Measurements from ENCODE around the gene C5orf58.

The C5orf58 gene

GRCh38 chr5:170206216-170206615 is 26.6 kb upstream of the C5orf58 start:
- Histone ChIP-seq H3K4me3 (ENCODE audit: low read depth, low read length) (no peak overlapping the region), H3K27me3 (ENCODE audit: control insufficient read depth, insufficient read depth, low read length) (no peaks in the 10 kb centered on the region), H3K9ac (ENCODE audit: low read depth, low read length) (no peak overlapping the region), H3K36me3 (ENCODE audit: control insufficient read depth, insufficient read depth, low read length) (no peaks in the 10 kb centered on the region), H3K9me3 (ENCODE audit: control insufficient read depth, insufficient read depth, low read length) (no peaks in the 10 kb centered on the region), H3K4me1 (ENCODE audit: control insufficient read depth, insufficient read depth, low read length) (no peaks in the 10 kb centered on the region)

DNA sequence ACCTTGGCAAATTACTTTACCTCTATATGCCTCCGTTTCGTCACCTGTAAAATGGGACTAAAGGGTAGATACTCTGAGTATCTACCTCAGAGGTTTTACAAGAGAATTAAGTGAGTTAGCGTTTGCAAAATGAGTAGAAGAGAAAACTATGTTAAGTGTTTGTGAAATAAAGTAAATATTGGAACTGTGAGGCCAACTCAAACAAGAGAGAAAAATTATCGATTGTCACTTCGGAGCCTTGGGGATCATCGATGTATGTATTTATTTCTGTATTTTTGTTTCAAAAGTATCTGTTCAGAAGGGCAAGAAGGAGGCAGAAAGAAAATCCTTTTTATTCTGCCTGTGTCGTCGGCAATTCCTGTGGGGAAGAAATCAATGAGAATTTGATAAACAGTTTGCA is 25.8 kb upstream of the C5orf58 start:
- no peaks in the 10 kb centered on the region for H3K9me3 ChIP-seq (ENCODE audit: control insufficient read depth, insufficient read depth, low read length)
- no peaks in the 10 kb centered on the region for H3K36me3 ChIP-seq (ENCODE audit: control insufficient read depth, insufficient read depth, low read length)
- no peak overlapping the region for H3K9ac ChIP-seq (ENCODE audit: low read depth, low read length)
- H3K4me3 ChIP-seq (ENCODE audit: low read depth, low read length) = no peak overlapping the region
- H3K27me3 ChIP-seq (ENCODE audit: control insufficient read depth, insufficient read depth, low read length) = no peaks in the 10 kb centered on the region
- no peaks in the 10 kb centered on the region for H3K4me1 ChIP-seq (ENCODE audit: control insufficient read depth, insufficient read depth, low read length)

GRCh38 chr5:170211575-170212334 is 21.0 kb upstream of the C5orf58 start:
- Histone ChIP-seq H3K4me1 (ENCODE audit: control insufficient read depth, insufficient read depth, low read length) (no peaks in the 10 kb centered on the region), H3K9ac (ENCODE audit: low read depth, low read length) (no peak overlapping the region), H3K4me3 (ENCODE audit: low read depth, low read length) (no peak overlapping the region), H3K36me3 (ENCODE audit: control insufficient read depth, insufficient read depth, low read length) (no peaks in the 10 kb centered on the region), H3K9me3 (ENCODE audit: control insufficient read depth, insufficient read depth, low read length) (no peaks in the 10 kb centered on the region), H3K27me3 (ENCODE audit: control insufficient read depth, insufficient read depth, low read length) (no peaks in the 10 kb centered on the region)

DNA sequence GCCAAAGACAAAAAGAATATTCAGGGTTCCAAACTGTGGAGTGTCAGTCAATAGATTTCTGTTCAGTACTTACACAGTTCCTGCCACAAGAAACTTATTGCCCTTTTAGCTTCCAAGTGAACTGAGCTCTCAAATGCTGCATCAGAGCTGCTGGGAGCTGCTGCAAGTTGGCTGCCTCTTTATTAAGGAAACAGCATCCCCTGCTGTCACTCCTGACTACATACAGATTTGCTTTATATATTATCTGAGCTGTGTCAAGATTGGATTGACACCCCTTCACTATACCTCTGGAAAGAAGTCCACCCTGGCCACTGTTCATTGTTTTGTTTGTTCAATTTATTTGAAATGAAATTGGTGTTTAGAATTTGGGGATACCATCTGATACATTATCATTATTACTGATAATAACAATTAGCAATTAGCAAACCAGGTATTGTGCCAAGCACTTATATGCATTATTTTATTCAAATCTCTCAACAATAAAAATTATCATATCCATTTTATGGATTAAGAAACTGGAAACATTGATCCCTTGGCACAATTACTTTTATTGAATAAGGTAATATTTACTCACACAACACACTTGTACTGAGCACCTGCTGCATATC is 16.4 kb upstream of the C5orf58 start:
- Histone ChIP-seq H3K36me3 (ENCODE audit: control insufficient read depth, insufficient read depth, low read length) (no peaks in the 10 kb centered on the region), H3K4me1 (ENCODE audit: control insufficient read depth, insufficient read depth, low read length) (no peaks in the 10 kb centered on the region), H3K27me3 (ENCODE audit: control insufficient read depth, insufficient read depth, low read length) (peaks cover 7% of the 10 kb centered on the region), H3K9me3 (ENCODE audit: control insufficient read depth, insufficient read depth, low read length) (no peaks in the 10 kb centered on the region), H3K4me3 (ENCODE audit: low read depth, low read length) (no peak overlapping the region), H3K9ac (ENCODE audit: low read depth, low read length) (no peak overlapping the region)

DNA sequence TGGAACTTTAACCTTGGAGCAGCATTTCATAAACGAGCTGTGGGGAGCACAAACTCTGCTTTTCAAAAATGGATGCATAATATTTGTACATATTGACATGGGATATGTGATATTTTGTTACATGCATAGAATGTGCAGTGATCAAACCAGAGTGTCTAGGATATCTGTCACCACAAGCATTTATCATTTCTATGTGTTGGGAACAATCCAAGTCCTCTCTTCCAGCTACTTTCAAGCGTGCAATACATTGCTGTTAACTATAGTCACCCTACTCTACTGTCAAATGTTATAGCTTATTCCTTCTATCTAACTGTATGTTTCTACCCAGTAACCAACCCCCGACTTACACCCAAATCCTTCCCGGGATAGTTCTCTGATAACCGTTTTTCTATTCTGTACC is 15.0 kb upstream of the C5orf58 start:
- H3K9ac ChIP-seq (ENCODE audit: low read depth, low read length) = no peak overlapping the region
- H3K9me3 ChIP-seq (ENCODE audit: control insufficient read depth, insufficient read depth, low read length) = no peaks in the 10 kb centered on the region
- no peaks in the 10 kb centered on the region for H3K4me1 ChIP-seq (ENCODE audit: control insufficient read depth, insufficient read depth, low read length)

DNA sequence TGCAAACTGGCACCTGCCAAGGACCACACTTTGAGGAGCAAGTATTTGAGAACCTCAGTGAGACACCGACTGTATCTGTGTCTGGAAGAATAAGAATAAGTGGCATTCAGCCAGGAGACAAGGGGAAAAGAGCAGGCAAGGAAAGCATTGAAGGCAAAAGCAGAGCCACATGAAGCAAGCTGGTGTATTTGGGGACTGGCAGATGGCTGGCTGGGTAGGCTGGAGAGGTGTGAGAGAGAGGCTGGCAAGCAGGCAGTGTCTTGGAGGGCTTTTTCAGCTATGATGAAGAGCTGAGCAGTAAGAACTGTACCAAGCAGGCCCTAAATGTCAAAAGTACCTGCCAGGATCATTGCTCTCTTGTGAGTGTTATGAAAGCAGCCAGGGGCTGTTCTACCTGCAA is 14.1 kb upstream of the C5orf58 start:
- H3K4me1 ChIP-seq (ENCODE audit: control insufficient read depth, insufficient read depth, low read length) = no peaks in the 10 kb centered on the region

More for the DNA sequence above, 15.0 kb upstream of the C5orf58 start:
- H3K27me3 ChIP-seq (ENCODE audit: control insufficient read depth, insufficient read depth, low read length) = peaks cover 7% of the 10 kb centered on the region
- H3K36me3 ChIP-seq (ENCODE audit: control insufficient read depth, insufficient read depth, low read length) = no peaks in the 10 kb centered on the region
- no peak overlapping the region for H3K4me3 ChIP-seq (ENCODE audit: low read depth, low read length)

DNA sequence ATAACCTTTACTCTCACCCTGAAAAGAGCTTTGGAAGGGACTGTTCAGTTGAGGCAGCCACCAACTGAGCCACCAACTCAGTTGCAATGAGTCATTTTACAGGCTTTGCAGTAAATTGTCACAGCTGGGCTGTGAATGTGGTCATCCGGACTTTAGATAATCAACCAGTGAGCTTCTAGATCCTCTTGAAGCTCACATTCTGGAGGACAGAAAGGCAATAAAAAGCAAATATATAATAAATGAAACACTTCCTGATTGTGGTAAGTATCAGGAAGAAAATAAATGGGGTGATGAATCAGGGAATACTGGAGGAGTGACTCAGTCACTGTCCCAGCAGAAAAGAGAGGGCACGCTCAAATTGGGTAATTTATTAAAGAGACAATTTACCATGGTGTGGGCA is 13.2 kb upstream of the C5orf58 start:
- Histone ChIP-seq H3K4me1 (ENCODE audit: control insufficient read depth, insufficient read depth, low read length) (no peaks in the 10 kb centered on the region), H3K27me3 (ENCODE audit: control insufficient read depth, insufficient read depth, low read length) (peaks cover 7% of the 10 kb centered on the region), H3K36me3 (ENCODE audit: control insufficient read depth, insufficient read depth, low read length) (no peaks in the 10 kb centered on the region), H3K9me3 (ENCODE audit: control insufficient read depth, insufficient read depth, low read length) (no peaks in the 10 kb centered on the region), H3K9ac (ENCODE audit: low read depth, low read length) (no peak overlapping the region), H3K4me3 (ENCODE audit: low read depth, low read length) (no peak overlapping the region)

More for the DNA sequence above, 14.1 kb upstream of the C5orf58 start:
- Histone ChIP-seq H3K36me3 (ENCODE audit: control insufficient read depth, insufficient read depth, low read length) (no peaks in the 10 kb centered on the region), H3K9me3 (ENCODE audit: control insufficient read depth, insufficient read depth, low read length) (no peaks in the 10 kb centered on the region), H3K9ac (ENCODE audit: low read depth, low read length) (no peak overlapping the region), H3K4me3 (ENCODE audit: low read depth, low read length) (no peak overlapping the region), H3K27me3 (ENCODE audit: control insufficient read depth, insufficient read depth, low read length) (peaks cover 7% of the 10 kb centered on the region)

- Histone ChIP-seq H3K36me3 (ENCODE audit: control insufficient read depth, insufficient read depth, low read length) (no peaks in the 10 kb centered on the region), H3K4me1 (ENCODE audit: control insufficient read depth, insufficient read depth, low read length) (no peaks in the 10 kb centered on the region), H3K9me3 (ENCODE audit: control insufficient read depth, insufficient read depth, low read length) (no peaks in the 10 kb centered on the region), H3K27me3 (ENCODE audit: control insufficient read depth, insufficient read depth, low read length) (peaks cover 7% of the 10 kb centered on the region), H3K9ac (ENCODE audit: low read depth, low read length) (no peak overlapping the region), H3K4me3 (ENCODE audit: low read depth, low read length) (no peak overlapping the region)
Observed at GRCh38 chr5:170220191-170220590, 12.6 kb upstream of the C5orf58 start.

DNA sequence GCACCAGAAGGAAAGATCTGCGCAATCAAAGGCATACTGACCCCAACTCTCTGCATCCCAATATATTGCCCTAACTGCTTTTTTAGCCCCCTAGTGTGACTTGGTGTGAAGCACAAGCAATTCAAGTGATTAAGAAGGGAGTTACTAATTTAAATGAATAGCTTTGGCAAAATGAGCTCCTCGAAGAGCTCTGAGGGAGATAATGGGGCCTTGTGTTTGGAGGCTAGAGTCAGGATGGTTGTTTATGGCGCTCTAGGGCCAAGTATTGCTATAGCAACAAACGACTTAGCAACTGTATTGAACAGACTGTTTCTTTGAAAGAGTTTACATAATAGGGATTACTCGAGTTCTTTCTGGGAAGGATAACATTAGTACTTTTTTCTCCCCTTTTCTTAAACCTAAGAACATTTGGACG is 11.5 kb upstream of the C5orf58 start:
- H3K4me1 ChIP-seq (ENCODE audit: control insufficient read depth, insufficient read depth, low read length) = no peaks in the 10 kb centered on the region
- H3K9me3 ChIP-seq (ENCODE audit: control insufficient read depth, insufficient read depth, low read length) = no peaks in the 10 kb centered on the region
- peaks cover 7% of the 10 kb centered on the region for H3K27me3 ChIP-seq (ENCODE audit: control insufficient read depth, insufficient read depth, low read length)
- no peak overlapping the region for H3K4me3 ChIP-seq (ENCODE audit: low read depth, low read length)
- no peaks in the 10 kb centered on the region for H3K36me3 ChIP-seq (ENCODE audit: control insufficient read depth, insufficient read depth, low read length)
- no peak overlapping the region for H3K9ac ChIP-seq (ENCODE audit: low read depth, low read length)

DNA sequence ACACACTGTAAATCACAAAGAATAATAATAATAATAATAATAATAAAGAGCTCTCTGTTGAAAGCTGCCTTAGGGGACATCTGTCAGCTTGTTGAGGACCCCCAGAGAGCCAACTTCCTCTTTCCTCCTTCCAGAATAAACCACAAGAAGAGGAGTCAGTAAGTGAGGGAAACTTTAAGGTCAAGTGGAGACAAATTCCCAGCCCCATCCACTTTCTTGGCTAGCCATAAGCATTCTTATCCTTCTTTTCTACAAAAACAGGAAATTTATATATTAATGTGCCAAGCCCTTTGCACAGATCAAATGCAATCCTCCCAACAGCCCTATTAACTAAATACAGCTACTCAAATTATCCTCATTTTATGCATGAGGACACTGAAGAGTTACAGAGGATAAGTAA is 9.4 kb upstream of the C5orf58 start:
- H3K27me3 ChIP-seq (ENCODE audit: control insufficient read depth, insufficient read depth, low read length) = peaks cover 4% of the 10 kb centered on the region
- no peak overlapping the region for H3K9ac ChIP-seq (ENCODE audit: low read depth, low read length)

DNA sequence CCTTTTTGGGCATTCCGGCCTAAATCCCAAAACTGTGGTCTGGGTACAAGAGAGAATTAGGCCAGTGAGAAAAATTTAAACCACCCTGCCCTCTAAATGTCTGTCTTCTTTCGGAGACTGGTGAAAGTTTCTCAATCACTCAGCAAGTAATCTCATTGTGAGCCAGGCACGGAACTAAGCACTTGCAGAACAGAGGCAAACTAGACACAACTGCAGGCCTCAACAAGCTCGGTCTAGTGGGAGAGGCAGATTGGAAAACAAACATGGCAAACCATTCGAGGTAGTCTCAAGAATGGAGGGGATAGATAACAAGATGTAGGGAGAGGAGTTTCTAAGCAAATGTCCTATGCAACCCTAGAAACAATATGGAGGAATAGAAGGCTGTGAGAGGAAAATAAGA is 8.9 kb upstream of the C5orf58 start:
- peaks cover 4% of the 10 kb centered on the region for H3K27me3 ChIP-seq (ENCODE audit: control insufficient read depth, insufficient read depth, low read length)
- no peaks in the 10 kb centered on the region for H3K36me3 ChIP-seq (ENCODE audit: control insufficient read depth, insufficient read depth, low read length)
- H3K9ac ChIP-seq (ENCODE audit: low read depth, low read length) = no peak overlapping the region
- no peak overlapping the region for H3K4me3 ChIP-seq (ENCODE audit: low read depth, low read length)
- no peaks in the 10 kb centered on the region for H3K9me3 ChIP-seq (ENCODE audit: control insufficient read depth, insufficient read depth, low read length)
- H3K4me1 ChIP-seq (ENCODE audit: control insufficient read depth, insufficient read depth, low read length) = no peaks in the 10 kb centered on the region

More for the DNA sequence above, 9.4 kb upstream of the C5orf58 start:
- H3K4me3 ChIP-seq (ENCODE audit: low read depth, low read length) = no peak overlapping the region
- H3K36me3 ChIP-seq (ENCODE audit: control insufficient read depth, insufficient read depth, low read length) = no peaks in the 10 kb centered on the region
- no peaks in the 10 kb centered on the region for H3K4me1 ChIP-seq (ENCODE audit: control insufficient read depth, insufficient read depth, low read length)
- H3K9me3 ChIP-seq (ENCODE audit: control insufficient read depth, insufficient read depth, low read length) = no peaks in the 10 kb centered on the region

Data from iPS-15b (cell line).